K562 (cell line): ENCODE results near the gene ELF3. TPM values are rescaled to one million over a fixed set of nuclear protein-coding genes. Genes with fewer than 3 reads are reported as not detected.

Source experiments
- DPF2 ChIP-seq: fragments of 450-650 bp; IDR thresholded peaks from 2 replicates; pipeline ENCODE4 v1.6.1; 2016
- FOSL1 ChIP-seq: fragments of 200-800 bp; sonication (Bioruptor generic); conservative IDR thresholded peaks from 2 replicates; pipeline ENCODE4 v1.6.1; 2016; ENCODE audit warnings: missing genetic modification characterization, missing compliant biosample characterization
- JUN ChIP-seq, 2 experiments: sonication (generic) in 1 of 2; formaldehyde crosslinking in 1 of 2; IDR thresholded peaks; 2 replicates each; pipeline versions ENCODE4 v1.6.1 to v1.8.0; 2012 to 2022; ENCODE audit warnings: borderline replicate concordance in 2 of 2, mild to moderate bottlenecking in 2 of 2, improper control_type of control experiment in 1 of 2, low read depth in 1 of 2, low read length in 1 of 2, missing genetic modification reagents in 1 of 2
- SMARCE1 ChIP-seq: fragments of 450-650 bp; IDR thresholded peaks from 2 replicates; pipeline ENCODE4 v1.7.1; 2016; ENCODE audit warnings: mild to moderate bottlenecking
- ZNF707 ChIP-seq: fragments of 250-450 bp; sonication (Bioruptor Pico); conservative IDR thresholded peaks from 2 replicates; pipeline ENCODE4 v1.8.0; 2022; ENCODE audit warnings: inconsistent platforms, mild to moderate bottlenecking, moderate library complexity
- polyA plus RNA-seq, 8 experiments: library from polyadenylated mRNA; depleted of rRNA in 4 of 8; stranded (reverse) in 5 of 8; unstranded in 3 of 8; fragments of >200 nt; fragmentation: Nextera tagmentation in 2 of 8; fragmentation: Illumina TruSeq in 1 of 8; extraction: Ambion mirVana in 2 of 8; extraction: Trizol in 1 of 8; gene quantifications; 2 replicates each; pipeline versions ENCODE4 v1.2.1 to v1.2.3, GENCODE V29; 2011 to 2014; ENCODE audit warnings: inconsistent platforms in 1 of 8, missing spikeins in 1 of 8
- total RNA-seq, 7 experiments: library from RNA; depleted of rRNA in 6 of 7; stranded (reverse); fragments of >200 nt in 6 of 7; fragmentation: Illumina TruSeq in 2 of 7; extraction: Trizol in 2 of 7; gene quantifications; 2 replicates each; pipeline versions ENCODE4 v1.2.1 to v1.2.3, GENCODE V29; 2011 to 2021; ENCODE audit warnings: low replicate concordance in 1 of 7
- TF ChIP-seq, protein P1 (sequence below), 2 experiments: fragments of 450-650 bp; IDR thresholded peaks; 2 replicates each; pipeline ENCODE4 v1.6.1; 2016; ENCODE audit warnings: mild to moderate bottlenecking in 2 of 2, borderline replicate concordance in 1 of 2, low read depth in 1 of 2, moderate library complexity in 1 of 2
- TF ChIP-seq, protein P2 (sequence below): IDR thresholded peaks from 2 replicates; pipeline ENCODE4 v1.6.1; 2011; ENCODE audit warnings: borderline replicate concordance, low read depth, mild to moderate bottlenecking, moderate library complexity, low read length; ENCODE audit not compliant: insufficient read depth, poor library complexity, severe bottlenecking

Gene ELF3
- total and polyA plus RNA-seq, 9 of the 15 experiments (the other 6 are each of a cell fraction or from before 2014, with no cell fraction given) = 0.03 to 1.2 (median 0.07) TPM; not detected in 4

DNA sequence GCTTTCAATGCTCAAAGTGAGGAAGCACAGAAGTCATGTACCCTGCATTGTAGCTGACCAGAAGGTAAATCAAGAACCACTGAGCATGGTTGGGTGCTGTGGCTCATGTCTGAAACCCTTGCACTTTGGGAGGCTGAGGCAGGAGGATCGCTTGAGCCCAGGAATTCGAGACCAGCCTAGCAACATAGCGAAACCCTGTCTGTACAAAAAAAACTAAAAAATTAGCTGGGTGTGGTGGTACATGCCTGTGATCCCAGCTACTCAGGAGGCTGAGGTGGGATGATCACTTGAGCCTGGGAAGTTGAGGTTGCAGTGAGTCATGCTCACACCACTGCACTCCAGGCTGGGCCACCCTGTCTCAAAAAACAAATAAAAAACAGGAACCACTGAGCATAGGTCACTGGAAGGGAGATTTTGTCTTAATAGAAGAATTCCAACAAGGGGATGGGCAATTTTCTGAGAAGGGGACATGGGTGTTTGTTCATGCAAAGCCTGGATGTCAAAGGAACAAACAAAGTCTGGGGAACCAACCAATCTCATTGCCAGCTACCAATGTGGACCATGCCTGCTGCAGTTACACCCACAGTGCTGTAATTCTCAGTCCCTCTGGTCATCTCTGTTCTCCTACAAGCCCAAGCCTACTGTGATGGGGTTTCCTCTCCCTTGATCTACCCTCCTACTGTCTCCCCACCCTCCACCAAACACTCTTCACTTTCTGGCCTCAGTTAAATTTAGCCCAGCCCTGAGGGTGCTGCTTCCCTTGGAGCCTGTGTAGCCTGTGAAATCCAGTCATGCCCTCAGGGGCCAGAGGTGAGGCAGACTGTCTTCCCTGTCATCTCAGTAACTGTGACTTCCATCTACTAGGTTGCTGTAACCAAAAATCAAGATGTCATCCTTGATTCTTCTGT, 47.9 kb downstream of the ELF3 start (continued):
- TF ChIP-seq, protein P1, sequence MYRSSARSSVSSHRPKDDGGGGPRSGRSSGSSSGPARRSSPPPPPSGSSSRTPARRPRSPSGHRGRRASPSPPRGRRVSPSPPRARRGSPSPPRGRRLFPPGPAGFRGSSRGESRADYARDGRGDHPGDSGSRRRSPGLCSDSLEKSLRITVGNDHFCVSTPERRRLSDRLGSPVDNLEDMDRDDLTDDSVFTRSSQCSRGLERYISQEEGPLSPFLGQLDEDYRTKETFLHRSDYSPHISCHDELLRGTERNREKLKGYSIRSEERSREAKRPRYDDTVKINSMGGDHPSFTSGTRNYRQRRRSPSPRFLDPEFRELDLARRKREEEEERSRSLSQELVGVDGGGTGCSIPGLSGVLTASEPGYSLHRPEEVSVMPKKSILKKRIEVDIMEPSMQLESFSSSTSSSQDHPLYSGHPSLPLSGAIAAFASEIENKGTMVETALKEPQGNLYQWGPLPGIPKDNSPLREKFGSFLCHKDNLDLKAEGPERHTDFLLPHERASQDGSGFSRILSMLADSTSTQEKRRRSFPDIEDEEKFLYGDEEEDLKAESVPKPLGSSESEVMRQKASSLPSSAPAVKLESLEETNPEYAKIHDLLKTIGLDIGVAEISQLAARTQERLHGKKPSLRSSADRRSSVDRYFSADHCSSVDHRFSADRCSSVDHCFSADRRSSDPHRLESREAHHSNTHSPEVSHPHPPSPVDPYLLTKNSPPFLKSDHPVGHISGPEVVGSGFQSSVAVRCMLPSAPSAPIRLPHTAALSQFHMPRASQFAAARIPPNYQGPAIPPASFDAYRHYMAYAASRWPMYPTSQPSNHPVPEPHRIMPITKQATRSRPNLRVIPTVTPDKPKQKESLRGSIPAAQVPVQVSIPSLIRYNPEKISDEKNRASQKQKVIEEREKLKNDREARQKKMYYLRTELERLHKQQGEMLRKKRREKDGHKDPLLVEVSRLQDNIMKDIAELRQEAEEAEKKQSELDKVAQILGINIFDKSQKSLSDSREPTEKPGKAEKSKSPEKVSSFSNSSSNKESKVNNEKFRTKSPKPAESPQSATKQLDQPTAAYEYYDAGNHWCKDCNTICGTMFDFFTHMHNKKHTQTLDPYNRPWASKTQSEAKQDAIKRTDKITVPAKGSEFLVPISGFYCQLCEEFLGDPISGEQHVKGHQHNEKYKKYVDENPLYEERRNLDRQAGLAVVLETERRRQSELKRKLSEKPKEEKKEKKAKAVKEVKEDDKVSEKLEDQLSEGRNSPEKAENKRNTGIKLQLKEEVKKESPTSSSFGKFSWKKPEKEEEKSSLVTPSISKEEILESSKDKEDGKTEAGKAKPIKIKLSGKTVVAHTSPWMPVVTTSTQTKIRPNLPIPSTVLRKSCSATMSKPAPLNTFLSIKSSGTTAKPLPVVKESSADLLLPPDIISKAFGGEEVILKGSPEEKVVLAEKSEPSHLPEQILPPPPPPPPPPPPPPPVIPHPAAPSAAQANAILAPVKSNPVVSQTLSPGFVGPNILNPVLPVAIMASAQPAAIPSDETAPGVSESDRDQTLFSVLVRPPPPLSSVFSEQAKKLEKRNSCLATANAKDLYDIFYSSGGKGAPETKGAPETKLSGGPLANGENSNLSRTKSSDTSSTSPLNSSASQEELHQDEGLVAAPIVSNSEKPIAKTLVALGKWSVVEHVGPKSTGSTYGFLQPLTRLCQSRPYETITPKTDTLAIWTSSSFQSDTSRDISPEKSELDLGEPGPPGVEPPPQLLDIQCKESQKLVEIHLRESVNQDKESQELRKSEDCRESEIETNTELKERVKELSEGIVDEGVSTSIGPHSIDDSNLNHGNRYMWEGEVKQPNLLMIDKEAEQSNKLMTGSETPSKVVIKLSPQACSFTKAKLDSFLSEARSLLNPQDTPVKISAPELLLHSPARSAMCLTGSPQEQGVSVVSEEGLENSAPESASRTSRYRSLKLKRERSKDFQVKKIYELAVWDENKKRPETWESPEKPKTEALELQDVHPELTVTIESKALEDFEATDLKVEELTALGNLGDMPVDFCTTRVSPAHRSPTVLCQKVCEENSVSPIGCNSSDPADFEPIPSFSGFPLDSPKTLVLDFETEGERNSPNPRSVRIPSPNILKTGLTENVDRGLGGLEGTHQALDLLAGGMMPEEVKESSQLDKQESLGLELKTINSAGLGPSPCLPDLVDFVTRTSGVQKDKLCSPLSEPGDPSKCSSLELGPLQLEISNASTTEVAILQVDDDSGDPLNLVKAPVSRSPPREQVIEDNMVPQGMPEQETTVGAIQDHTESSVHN (IDR thresholded peaks at IDR 0.05; ENCODE audit: borderline replicate concordance in 1 of 2, low read depth in 1 of 2) = no peak
- TF ChIP-seq, protein P2, sequence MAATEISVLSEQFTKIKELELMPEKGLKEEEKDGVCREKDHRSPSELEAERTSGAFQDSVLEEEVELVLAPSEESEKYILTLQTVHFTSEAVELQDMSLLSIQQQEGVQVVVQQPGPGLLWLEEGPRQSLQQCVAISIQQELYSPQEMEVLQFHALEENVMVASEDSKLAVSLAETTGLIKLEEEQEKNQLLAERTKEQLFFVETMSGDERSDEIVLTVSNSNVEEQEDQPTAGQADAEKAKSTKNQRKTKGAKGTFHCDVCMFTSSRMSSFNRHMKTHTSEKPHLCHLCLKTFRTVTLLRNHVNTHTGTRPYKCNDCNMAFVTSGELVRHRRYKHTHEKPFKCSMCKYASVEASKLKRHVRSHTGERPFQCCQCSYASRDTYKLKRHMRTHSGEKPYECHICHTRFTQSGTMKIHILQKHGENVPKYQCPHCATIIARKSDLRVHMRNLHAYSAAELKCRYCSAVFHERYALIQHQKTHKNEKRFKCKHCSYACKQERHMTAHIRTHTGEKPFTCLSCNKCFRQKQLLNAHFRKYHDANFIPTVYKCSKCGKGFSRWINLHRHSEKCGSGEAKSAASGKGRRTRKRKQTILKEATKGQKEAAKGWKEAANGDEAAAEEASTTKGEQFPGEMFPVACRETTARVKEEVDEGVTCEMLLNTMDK = no peak
- peak; percentile 88; the same call in 1 of the 2 replicates for TF ChIP-seq SMARCE1
- TF ChIP-seq JUN (IDR thresholded peaks at IDR 0.05; ENCODE audit: borderline replicate concordance, low read depth, low read length) = peak; percentile 77
- no peak for TF ChIP-seq JUN (CRISPR knock-in tag; IDR thresholded peaks at IDR 0.05; ENCODE audit: borderline replicate concordance)
- peak; percentile 49; the same call in 1 of the 2 replicates for TF ChIP-seq DPF2
- TF ChIP-seq ZNF707 (CRISPR knock-in tag) = no peak
- peak; percentile 92 for TF ChIP-seq FOSL1 (tag)
